Measurements from ENCODE around the gene NDOR1. TPM values are rescaled to one million over a fixed set of nuclear protein-coding genes. Genes with fewer than 3 reads are reported as not detected.

NDOR1 gene
- total and polyA plus RNA-seq, 2 donors (not counting 3 experiments of a cell fraction or from before 2014, with no cell fraction given), result 13.5 to 26.7 TPM

- no peak overlapping the region for H3K9ac ChIP-seq (replicated peaks; ENCODE audit: extremely low read depth, insufficient read depth, low read length)
- H4K20me1 ChIP-seq (replicated peaks; ENCODE audit: control insufficient read depth, extremely low read depth, insufficient read depth, low read length), result no peaks in the 10 kb centered on the region
- CTCF ChIA-PET, result no interaction called here
- no peak for DNase-seq (ENCODE audit: low read depth, low spot score)
- no peaks in the 10 kb centered on the region for H3K36me3 ChIP-seq (ENCODE audit: control insufficient read depth in 2 of 2, extremely low read depth in 1 of 2, insufficient read depth in 2 of 2, low read length in 2 of 2)
- dilution Hi-C loops (cut with MboI; ENCODE audit: extremely low pct_ligation_motif_present, low sequenced_read_pairs), result no loop called here
- H3K4me2 ChIP-seq (ENCODE audit: insufficient read depth, low read length), result no peak overlapping the region
- H3K4me1 ChIP-seq (ENCODE audit: control insufficient read depth, extremely low read depth, insufficient read depth, low read length), result peaks cover 13% of the 10 kb centered on the region
- intact Hi-C loops (cut with micrococcal nuclease), result no loop called here
- no peaks in the 10 kb centered on the region for H3K9me1 ChIP-seq (replicated peaks; ENCODE audit: control insufficient read depth, extremely low read depth, insufficient read depth, low read length)
- FAIRE-seq, result no peak
- H2AFZ ChIP-seq (ENCODE audit: low read depth, low read length), result no peak overlapping the region
- POLR2A ChIA-PET, result interaction anchor here (4.9 kb wide), 1 partner anchor 9 kb away, joined by 66 read pairs; the partner anchor contains the start of gene TUBB4B
- H3K9me3 ChIP-seq (replicated peaks; ENCODE audit: control insufficient read depth, insufficient read depth, low read length), result no peaks in the 10 kb centered on the region
- BruUV-seq (replicated peaks), result no TSS peak
- H3K4me3 ChIP-seq (replicated peaks in 1 of 3; ENCODE audit: insufficient read depth in 1 of 3, low read depth in 1 of 3, low read length in 3 of 3), result no peak overlapping the region
- H3K27me3 ChIP-seq (ENCODE audit: control insufficient read depth in 2 of 2, insufficient read depth in 2 of 2, low read length in 2 of 2), result no peaks in the 10 kb centered on the region
- peaks cover 14% of the 10 kb centered on the region for H3K79me2 ChIP-seq (ENCODE audit: control insufficient read depth, insufficient read depth, low read length)
- no peak for TF ChIP-seq EZH2 (IDR thresholded peaks at IDR 0.05; ENCODE audit: borderline replicate concordance, low read depth, low read length, severe bottlenecking)
- no peak overlapping the region for H3K27ac ChIP-seq (ENCODE audit: insufficient read depth, low read depth, low read length)
These were observed 46.2 kb downstream of the NDOR1 start for GRCh38 chr9:137251490-137252268.

GRCh38 chr9:137252555-137253506 lies 47.3 kb downstream of the NDOR1 start:
- Histone ChIP-seq H3K27me3 (ENCODE audit: control insufficient read depth in 2 of 2, insufficient read depth in 2 of 2, low read length in 2 of 2) (no peaks in the 10 kb centered on the region), H3K9me3 (replicated peaks; ENCODE audit: control insufficient read depth, insufficient read depth, low read length) (no peaks in the 10 kb centered on the region), H3K36me3 (ENCODE audit: control insufficient read depth in 2 of 2, extremely low read depth in 1 of 2, insufficient read depth in 2 of 2, low read length in 2 of 2) (no peaks in the 10 kb centered on the region), H3K9me1 (replicated peaks; ENCODE audit: control insufficient read depth, extremely low read depth, insufficient read depth, low read length) (no peaks in the 10 kb centered on the region), H3K4me3 (replicated peaks in 1 of 3; ENCODE audit: insufficient read depth in 1 of 3, low read depth in 1 of 3, low read length in 3 of 3) (no peak overlapping the region), H3K9ac (replicated peaks; ENCODE audit: extremely low read depth, insufficient read depth, low read length) (no peak overlapping the region), H3K4me2 (ENCODE audit: insufficient read depth, low read length) (no peak overlapping the region), H4K20me1 (replicated peaks; ENCODE audit: control insufficient read depth, extremely low read depth, insufficient read depth, low read length) (no peaks in the 10 kb centered on the region), H3K27ac (ENCODE audit: insufficient read depth, low read depth, low read length) (no peak overlapping the region), H2AFZ (ENCODE audit: low read depth, low read length) (no peak overlapping the region), H3K4me1 (ENCODE audit: control insufficient read depth, extremely low read depth, insufficient read depth, low read length) (peaks cover 14% of the 10 kb centered on the region), H3K79me2 (ENCODE audit: control insufficient read depth, insufficient read depth, low read length) (peaks cover 18% of the 10 kb centered on the region)
- FAIRE-seq (no peak), DNase-seq (ENCODE audit: low read depth, low spot score) (no peak)
- BruUV-seq (replicated peaks), result no TSS peak
- intact Hi-C loops (cut with micrococcal nuclease) (no loop called here), dilution Hi-C loops (cut with MboI; ENCODE audit: extremely low pct_ligation_motif_present, low sequenced_read_pairs) (no loop called here)
- CTCF ChIA-PET, result interaction anchor here (1.0 to 4.4 kb wide), 3 partner anchors 8 to 224 kb away, joined by 3 to 31 read pairs (median 15); no protein-coding TSS in a partner anchor
- POLR2A ChIA-PET, result interaction anchor here (1.1 to 4.9 kb wide), 2 partner anchors 10 to 24 kb away, joined by 3 to 66 read pairs; partner anchors contain the start of gene TUBB4B
- TF ChIP-seq POLR2AphosphoS5 (IDR thresholded peaks at IDR 0.05; ENCODE audit: insufficient read depth, low read depth, low read length), result no peak
- TF ChIP-seq MAX (IDR thresholded peaks at IDR 0.05; ENCODE audit: insufficient read depth, insufficient read length), result no peak
- TF ChIP-seq JUN (IDR thresholded peaks at IDR 0.05; ENCODE audit: borderline replicate concordance, insufficient read depth, insufficient read length, low read depth), result no peak
- no peak for TF ChIP-seq FOS (IDR thresholded peaks at IDR 0.05; ENCODE audit: borderline replicate concordance, insufficient read depth, low read length)
- no peak for TF ChIP-seq CTCF (IDR thresholded peaks at IDR 0.05; ENCODE audit: extremely low read depth in 1 of 2, insufficient read depth in 1 of 2, low read depth in 1 of 2, low read length in 2 of 2)
- no peak for TF ChIP-seq POLR2A (IDR thresholded peaks at IDR 0.05; ENCODE audit: low read depth, low read length)
- TF ChIP-seq EZH2 (IDR thresholded peaks at IDR 0.05; ENCODE audit: borderline replicate concordance, low read depth, low read length, severe bottlenecking), result no peak
- no peak for TF ChIP-seq MYC (IDR thresholded peaks at IDR 0.05; ENCODE audit: low read depth, low read length)
- TF ChIP-seq GATA2 (IDR thresholded peaks at IDR 0.05; ENCODE audit: insufficient read depth, insufficient read length, low read depth, low read length), result no peak

Data from endothelial cell of umbilical vein (primary cell).